ENCODE measurements around the gene CLIP1. TPM values are rescaled to one million over a fixed set of nuclear protein-coding genes. Genes with fewer than 3 reads are reported as not detected.

The CLIP1 gene
- total RNA-seq, 3 donors from 2014 or later (not counting 1 experiment from before 2014, with no cell fraction given), result 67.1 to 88.5 (median 69.1) TPM

DNA sequence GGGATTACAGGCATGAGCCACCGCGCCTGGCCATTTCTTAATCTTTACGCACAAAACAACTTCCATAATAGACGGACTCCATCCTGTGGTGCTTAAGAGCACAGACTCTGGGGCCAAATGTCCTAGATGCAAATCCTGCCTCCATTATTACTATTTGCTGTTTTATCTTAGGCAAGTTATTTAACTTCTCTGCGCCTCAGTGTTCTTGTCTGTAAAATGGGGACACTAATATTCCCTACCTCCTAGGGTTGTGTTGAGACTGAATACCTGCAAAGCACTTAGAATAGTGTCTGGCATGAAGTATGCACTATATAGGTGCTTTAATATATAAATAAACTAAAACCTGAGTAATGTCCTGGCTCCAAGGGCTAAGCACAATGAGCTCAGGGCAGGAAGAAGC, 76.4 kb downstream of the CLIP1 start:
- intact Hi-C loops (cut with micrococcal nuclease), result no loop called here
- H3K36me3 Mint-ChIP-seq, result peaks cover 9% of the 10 kb centered on the region
- no peak for ATAC-seq

DNA sequence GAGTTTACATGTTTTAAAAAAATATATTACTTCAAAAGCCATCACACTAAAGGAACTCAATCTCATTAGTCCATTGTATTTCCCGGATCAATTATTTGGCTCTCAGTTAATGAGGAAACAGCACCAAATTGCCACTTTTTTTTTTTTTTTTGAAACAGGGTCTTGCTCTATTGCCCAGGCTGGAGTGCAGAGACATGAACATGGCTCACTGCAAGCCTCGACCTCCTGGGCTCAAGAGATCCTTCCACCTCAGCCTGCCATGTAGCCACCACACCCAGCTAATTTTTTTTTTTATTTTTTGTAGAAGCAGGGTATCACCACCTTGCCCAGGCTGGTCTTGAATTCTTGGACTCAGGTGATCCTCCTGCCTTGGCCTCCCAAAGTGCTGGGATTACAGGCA, 77.4 kb downstream of the CLIP1 start:
- Histone ChIP-seq H3K4me3 (ENCODE audit: low read length) (no peak overlapping the region), H3K9me3 (ENCODE audit: control insufficient read depth, insufficient read depth, low read length) (no peaks in the 10 kb centered on the region), H3K4me1 (ENCODE audit: control insufficient read depth, insufficient read depth, low read length) (no peaks in the 10 kb centered on the region), H3K27me3 (ENCODE audit: control insufficient read depth, insufficient read depth, low read length) (no peaks in the 10 kb centered on the region), H3K36me3 (ENCODE audit: control insufficient read depth, insufficient read depth, low read length) (peaks cover 22% of the 10 kb centered on the region), H3K27ac (ENCODE audit: low read length) (no peak overlapping the region)
- intact Hi-C loops (cut with micrococcal nuclease), result no loop called here
- no peak overlapping the region for H3K4me3 Mint-ChIP-seq
- no peaks in the 10 kb centered on the region for H3K27me3 Mint-ChIP-seq (ENCODE audit: low read depth in 2 of 2)
- no peaks in the 10 kb centered on the region for H3K9me3 Mint-ChIP-seq
- H3K36me3 Mint-ChIP-seq, result peaks cover 7% of the 10 kb centered on the region
- TF ChIP-seq, protein P1, sequence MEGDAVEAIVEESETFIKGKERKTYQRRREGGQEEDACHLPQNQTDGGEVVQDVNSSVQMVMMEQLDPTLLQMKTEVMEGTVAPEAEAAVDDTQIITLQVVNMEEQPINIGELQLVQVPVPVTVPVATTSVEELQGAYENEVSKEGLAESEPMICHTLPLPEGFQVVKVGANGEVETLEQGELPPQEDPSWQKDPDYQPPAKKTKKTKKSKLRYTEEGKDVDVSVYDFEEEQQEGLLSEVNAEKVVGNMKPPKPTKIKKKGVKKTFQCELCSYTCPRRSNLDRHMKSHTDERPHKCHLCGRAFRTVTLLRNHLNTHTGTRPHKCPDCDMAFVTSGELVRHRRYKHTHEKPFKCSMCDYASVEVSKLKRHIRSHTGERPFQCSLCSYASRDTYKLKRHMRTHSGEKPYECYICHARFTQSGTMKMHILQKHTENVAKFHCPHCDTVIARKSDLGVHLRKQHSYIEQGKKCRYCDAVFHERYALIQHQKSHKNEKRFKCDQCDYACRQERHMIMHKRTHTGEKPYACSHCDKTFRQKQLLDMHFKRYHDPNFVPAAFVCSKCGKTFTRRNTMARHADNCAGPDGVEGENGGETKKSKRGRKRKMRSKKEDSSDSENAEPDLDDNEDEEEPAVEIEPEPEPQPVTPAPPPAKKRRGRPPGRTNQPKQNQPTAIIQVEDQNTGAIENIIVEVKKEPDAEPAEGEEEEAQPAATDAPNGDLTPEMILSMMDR (IDR thresholded peaks at IDR 0.05), result no peak
- ATAC-seq, result no peak
- no peak for DNase-seq
- H3K27ac Mint-ChIP-seq, result no peak overlapping the region
- H3K4me1 Mint-ChIP-seq, result no peaks in the 10 kb centered on the region
- WGBS (ENCODE audit: insufficient coverage), result 100% methylated on average over 2 of the region's 2 CpGs

More for the DNA sequence above, 76.4 kb downstream of the CLIP1 start:
- no peak overlapping the region for H3K27ac ChIP-seq (ENCODE audit: low read length)
- no peak overlapping the region for H3K4me3 ChIP-seq (ENCODE audit: low read length)
- DNase-seq, result no peak
- no peaks in the 10 kb centered on the region for H3K4me1 ChIP-seq (ENCODE audit: control insufficient read depth, insufficient read depth, low read length)
- Mint-ChIP-seq H3K4me3 (no peak overlapping the region), H3K4me1 (no peaks in the 10 kb centered on the region), H3K27me3 (ENCODE audit: low read depth in 2 of 2) (no peaks in the 10 kb centered on the region), H3K9me3 (no peaks in the 10 kb centered on the region), H3K27ac (no peak overlapping the region)
- WGBS (ENCODE audit: insufficient coverage), result 100% methylated on average over 5 of the region's 5 CpGs
- no peaks in the 10 kb centered on the region for H3K27me3 ChIP-seq (ENCODE audit: control insufficient read depth, insufficient read depth, low read length)
- no peaks in the 10 kb centered on the region for H3K9me3 ChIP-seq (ENCODE audit: control insufficient read depth, insufficient read depth, low read length)
- H3K36me3 ChIP-seq (ENCODE audit: control insufficient read depth, insufficient read depth, low read length), result peaks cover 26% of the 10 kb centered on the region
- TF ChIP-seq, protein P1 (IDR thresholded peaks at IDR 0.05), result no peak

DNA sequence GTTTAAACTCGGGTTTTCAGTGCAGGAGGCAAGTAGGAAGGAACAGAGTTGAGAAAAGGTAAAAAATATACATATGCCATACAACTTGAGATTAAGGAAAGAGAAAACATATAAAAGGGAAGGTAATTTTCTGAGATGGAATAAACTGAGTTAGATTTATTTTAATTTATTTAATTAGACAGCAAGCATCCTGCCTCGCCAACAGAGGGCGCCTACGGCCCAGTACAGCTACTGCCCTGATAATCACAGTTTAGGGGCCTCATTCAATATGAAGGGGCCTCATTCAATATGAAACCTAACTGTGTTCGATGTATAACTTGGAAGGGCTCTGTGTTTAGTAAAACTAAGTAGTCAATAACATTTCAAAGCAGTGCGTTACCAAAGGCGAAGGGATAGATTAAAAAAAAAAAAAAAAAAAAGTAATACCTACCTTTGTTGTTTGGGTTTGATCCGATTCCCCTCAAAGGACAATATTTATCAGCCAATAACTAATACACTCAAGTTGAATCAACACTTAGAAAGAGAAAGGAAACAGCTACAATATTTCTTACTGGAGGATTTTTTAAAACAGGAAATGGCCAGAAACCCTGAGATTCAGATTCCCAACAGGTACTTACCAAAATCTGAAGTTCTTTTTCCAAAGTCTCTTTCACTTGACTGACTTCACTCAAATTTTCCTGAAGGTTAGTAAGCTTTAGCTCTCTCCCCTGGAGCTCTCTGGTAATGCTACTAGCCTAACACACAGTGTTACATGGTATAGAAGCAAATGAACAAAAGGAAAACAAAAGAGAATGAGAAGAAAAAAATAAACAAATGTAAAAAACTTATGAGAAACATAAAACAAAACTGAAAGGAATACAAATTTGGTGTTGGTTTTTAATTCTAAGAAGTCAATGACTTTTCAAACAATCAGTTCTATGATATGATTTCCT, 86.2 kb downstream of the CLIP1 start:
- Histone ChIP-seq H3K36me3 (ENCODE audit: control insufficient read depth, insufficient read depth, low read length) (peaks cover 42% of the 10 kb centered on the region), H3K4me3 (ENCODE audit: low read length) (no peak overlapping the region), H3K4me1 (ENCODE audit: control insufficient read depth, insufficient read depth, low read length) (no peaks in the 10 kb centered on the region), H3K27ac (ENCODE audit: low read length) (no peak overlapping the region), H3K27me3 (ENCODE audit: control insufficient read depth, insufficient read depth, low read length) (no peaks in the 10 kb centered on the region), H3K9me3 (ENCODE audit: control insufficient read depth, insufficient read depth, low read length) (no peaks in the 10 kb centered on the region)
- TF ChIP-seq, protein P1 (IDR thresholded peaks at IDR 0.05), result peak; percentile 52
- peak overlapping the region in 1 of 2 donors; percentile 60 for H3K27ac Mint-ChIP-seq
- H3K9me3 Mint-ChIP-seq, result no peaks in the 10 kb centered on the region
- WGBS (ENCODE audit: insufficient coverage), result 87% methylated on average over 5 of the region's 8 CpGs
- no peak overlapping the region for H3K4me3 Mint-ChIP-seq
- H3K4me1 Mint-ChIP-seq, result peaks cover 0 to 6% of the 10 kb centered on the region in 2 donors
- ATAC-seq (peak in 2 of 3 donors; percentile 44 to 46), DNase-seq (peak; percentile 32 to 69)
- no peaks in the 10 kb centered on the region for H3K27me3 Mint-ChIP-seq (ENCODE audit: low read depth in 2 of 2)
- intact Hi-C loops (cut with micrococcal nuclease), result no loop called here
- H3K36me3 Mint-ChIP-seq, result peaks cover 15% of the 10 kb centered on the region
